Measurements from ENCODE around the gene CNPY4. TPM values are rescaled to one million over a fixed set of nuclear protein-coding genes. Genes with fewer than 3 reads are reported as not detected.

The CNPY4 gene, protein sequence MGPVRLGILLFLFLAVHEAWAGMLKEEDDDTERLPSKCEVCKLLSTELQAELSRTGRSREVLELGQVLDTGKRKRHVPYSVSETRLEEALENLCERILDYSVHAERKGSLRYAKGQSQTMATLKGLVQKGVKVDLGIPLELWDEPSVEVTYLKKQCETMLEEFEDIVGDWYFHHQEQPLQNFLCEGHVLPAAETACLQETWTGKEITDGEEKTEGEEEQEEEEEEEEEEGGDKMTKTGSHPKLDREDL
- polyA plus RNA-seq (7.7 to 9.9 TPM (median 9.8 TPM) in 3 replicates), polyA minus RNA-seq (1.6 to 3.3 TPM (median 3.1 TPM) in 3 replicates)
- 1.5 TPM for polyA plus RNA-seq (2011; ENCODE audit: low read depth)
- polyA plus RNA-seq (2011; cell fraction: cytosol; rRNA removed): 4.2 and 5.8 TPM in 2 replicates
- polyA plus RNA-seq (2011; cell fraction: nucleus; rRNA removed): 15.8 and 18.7 TPM in 2 replicates
- 2.1 and 9.1 TPM in 2 replicates for polyA plus RNA-seq (2012; ENCODE audit: low replicate concordance)
- 1.3 TPM for polyA minus RNA-seq (2011; cell fraction: cytosol; rRNA and poly(A)+ RNA removed)
- polyA minus RNA-seq (2011; cell fraction: nucleus; rRNA and poly(A)+ RNA removed): 3.4 and 6.3 TPM in 2 replicates

- FAIRE-seq (no peak), DNase-seq (ENCODE audit: low read depth, low spot score) (peak; percentile 67)
- Histone ChIP-seq H3K27me3 (ENCODE audit: control insufficient read depth, extremely low read depth, insufficient read depth, low read length) (no peaks in the 10 kb centered on the region), H3K27ac (ENCODE audit: control insufficient read depth, insufficient read depth, low read length) (peak within 1 kb of the TSS; percentile 94), H3K36me3 (ENCODE audit: control insufficient read depth in 2 of 2, extremely low read depth in 1 of 2, insufficient read depth in 2 of 2, low read length in 2 of 2) (no peaks in the 10 kb centered on the region), H3K4me2 (ENCODE audit: control insufficient read depth, extremely low read depth, insufficient read depth, low read depth, low read length) (peak within 1 kb of the TSS; percentile 92), H3K9ac (ENCODE audit: control insufficient read depth, extremely low read depth, insufficient read depth, low read length) (peak within 1 kb of the TSS; percentile 73), H3K9me1 (ENCODE audit: control insufficient read depth, extremely low read depth, insufficient read depth, low read length) (no peaks in the 10 kb centered on the region), H3K9me3 (ENCODE audit: control insufficient read depth, low read depth, low read length) (no peaks in the 10 kb centered on the region), H3K79me2 (ENCODE audit: control insufficient read depth, insufficient read depth, low read length) (peaks cover 15% of the 10 kb centered on the region), H3K4me1 (ENCODE audit: control insufficient read depth, extremely low read depth, insufficient read depth, low read length) (peaks cover 10% of the 10 kb centered on the region), H2AFZ (ENCODE audit: control insufficient read depth, low read length) (peak within 1 kb of the TSS; percentile 98), H3K4me3 (ENCODE audit: control insufficient read depth in 2 of 3, extremely low read depth in 1 of 3, insufficient read depth in 2 of 3, low read depth in 1 of 3, low read length in 3 of 3) (peak within 1 kb of the TSS; percentile 69 to 97 (median 81)), H4K20me1 (ENCODE audit: control insufficient read depth, extremely low read depth, insufficient read depth, low read length) (peaks cover 3% of the 10 kb centered on the region)
- TF ChIP-seq EZH2 (IDR thresholded peaks at IDR 0.05; ENCODE audit: low read length) (no peak), CTCF (optimal IDR thresholded peaks at IDR 0.05 in 1 of 3, IDR thresholded peaks at IDR 0.05 in 1 of 3, conservative IDR thresholded peaks at IDR 0.05 in 1 of 3; ENCODE audit: extremely low read depth in 1 of 3, insufficient read depth in 2 of 3, low read length in 3 of 3) (peak in 1 of 3 experiments; percentile 10)
- dilution Hi-C loops (cut with MboI; ENCODE audit: extremely low pct_ligation_motif_present, low sequenced_read_pairs): no loop called here
Measured at GRCh38 chr7:100119072-100119969, at the start of gene CNPY4, which contains the start of gene TAF6. TSS of gene CNPY4 (plus strand) at chr7:100119634. CDS start at chr7:100119745, 111 bp downstream. TSS of gene TAF6 (minus strand) at chr7:100119358. CDS start at chr7:100114209, 5,149 bp downstream.

- dilution Hi-C loops (cut with MboI; ENCODE audit: extremely low pct_ligation_motif_present, low sequenced_read_pairs): no loop called here
- Histone ChIP-seq H3K4me1 (ENCODE audit: control insufficient read depth, extremely low read depth, insufficient read depth, low read length) (no peaks in the 10 kb centered on the region), H3K27me3 (ENCODE audit: control insufficient read depth, extremely low read depth, insufficient read depth, low read length) (no peaks in the 10 kb centered on the region), H3K9me1 (ENCODE audit: control insufficient read depth, extremely low read depth, insufficient read depth, low read length) (no peaks in the 10 kb centered on the region), H3K4me3 (ENCODE audit: control insufficient read depth in 2 of 3, extremely low read depth in 1 of 3, insufficient read depth in 2 of 3, low read depth in 1 of 3, low read length in 3 of 3) (no peak overlapping the region), H3K36me3 (ENCODE audit: control insufficient read depth in 2 of 2, extremely low read depth in 1 of 2, insufficient read depth in 2 of 2, low read length in 2 of 2) (peaks cover 45 to 53% of the 10 kb centered on the region in 2 experiments), H4K20me1 (ENCODE audit: control insufficient read depth, extremely low read depth, insufficient read depth, low read length) (no peaks in the 10 kb centered on the region), H2AFZ (ENCODE audit: control insufficient read depth, low read length) (no peak overlapping the region), H3K79me2 (ENCODE audit: control insufficient read depth, insufficient read depth, low read length) (no peaks in the 10 kb centered on the region), H3K27ac (ENCODE audit: control insufficient read depth, insufficient read depth, low read length) (no peak overlapping the region), H3K4me2 (ENCODE audit: control insufficient read depth, extremely low read depth, insufficient read depth, low read depth, low read length) (no peak overlapping the region), H3K9ac (ENCODE audit: control insufficient read depth, extremely low read depth, insufficient read depth, low read length) (no peak overlapping the region), H3K9me3 (ENCODE audit: control insufficient read depth, low read depth, low read length) (peaks cover 27% of the 10 kb centered on the region)
- no peak for DNase-seq (ENCODE audit: low read depth, low spot score)
- no peak for TF ChIP-seq CTCF (optimal IDR thresholded peaks at IDR 0.05 in 1 of 3, IDR thresholded peaks at IDR 0.05 in 1 of 3, conservative IDR thresholded peaks at IDR 0.05 in 1 of 3; ENCODE audit: extremely low read depth in 1 of 3, insufficient read depth in 2 of 3, low read length in 3 of 3)
- no peak for FAIRE-seq
Measured at GRCh38 chr7:100069991-100070390, 49.4 kb upstream of the CNPY4 start.
